CD4-positive, alpha-beta T cell treated with Interleukin-1 beta for 1 hour (primary cell): ENCODE data around the gene IFRD1.
A peak's percentile ranks its signal among the peaks of the same experiment; 100 is the strongest.
"Not testable (repeated sequence)": the region's sequence is repeated elsewhere in the genome, so short reads cannot be mapped to it uniquely, and the experiment has no call there.

Experiments used
- DNase-seq, 2 donors: peaks; one replicate each; pipeline ENCODE4 v3.0.0-alpha.2; 2020 to 2022

The IFRD1 gene

GRCh38 chr7:112444505-112444904 lies 5.8 kb upstream of the IFRD1 start:
- no peak for DNase-seq

- no peak for DNase-seq
These were observed 3.8 kb upstream of the IFRD1 start for GRCh38 chr7:112446431-112446830.

GRCh38 chr7:112447406-112447805 lies 2.9 kb upstream of the IFRD1 start:
- no peak for DNase-seq

- DNase-seq: no peak
These were observed 1.9 kb upstream of the IFRD1 start for GRCh38 chr7:112448381-112448780.

GRCh38 chr7:112448891-112449290 lies 1.4 kb upstream of the IFRD1 start:
- no peak for DNase-seq

- DNase-seq: peak; percentile 29
These were observed 907 bp upstream of the IFRD1 start for GRCh38 chr7:112449353-112449752.

GRCh38 chr7:112450807-112451761 lies 824 bp downstream of the IFRD1 start:
- peak; percentile 90 to 91 for DNase-seq

- no peak for DNase-seq
These were observed 2.0 kb downstream of the IFRD1 start for GRCh38 chr7:112452102-112452888.

GRCh38 chr7:112453505-112454171 lies 3.4 kb downstream of the IFRD1 start:
- DNase-seq: no peak

GRCh38 chr7:112454191-112454590 lies 3.9 kb downstream of the IFRD1 start:
- DNase-seq: not testable (repeated sequence)

GRCh38 chr7:112459645-112460044 lies 9.4 kb downstream of the IFRD1 start:
- DNase-seq: no peak

GRCh38 chr7:112462236-112462635 lies 12.0 kb downstream of the IFRD1 start:
- peak in 1 of 2 donors; percentile 31 for DNase-seq

GRCh38 chr7:112467867-112468266 lies 17.6 kb downstream of the IFRD1 start:
- DNase-seq: no peak

GRCh38 chr7:112470194-112470593 lies 19.9 kb downstream of the IFRD1 start:
- DNase-seq: no peak

- no peak for DNase-seq
These were observed 26.3 kb downstream of the IFRD1 start for GRCh38 chr7:112476390-112477052.

- DNase-seq: no peak
These were observed 31.0 kb downstream of the IFRD1 start for GRCh38 chr7:112481121-112481736.

- DNase-seq: no peak
These were observed 31.8 kb downstream of the IFRD1 start for GRCh38 chr7:112481833-112482670.

GRCh38 chr7:112484671-112485167 lies 34.5 kb downstream of the IFRD1 start:
- no peak for DNase-seq

- DNase-seq: no peak
These were observed 35.5 kb downstream of the IFRD1 start for GRCh38 chr7:112485766-112486165.

GRCh38 chr7:112487457-112488263 lies 37.4 kb downstream of the IFRD1 start:
- DNase-seq: no peak
